ENCODE measurements around the gene CCDC201. TPM values are rescaled to one million over a fixed set of nuclear protein-coding genes. Genes with fewer than 3 reads are reported as not detected.

The CCDC201 gene
- total RNA-seq, 4 donors from 2014 or later = not detected

DNA sequence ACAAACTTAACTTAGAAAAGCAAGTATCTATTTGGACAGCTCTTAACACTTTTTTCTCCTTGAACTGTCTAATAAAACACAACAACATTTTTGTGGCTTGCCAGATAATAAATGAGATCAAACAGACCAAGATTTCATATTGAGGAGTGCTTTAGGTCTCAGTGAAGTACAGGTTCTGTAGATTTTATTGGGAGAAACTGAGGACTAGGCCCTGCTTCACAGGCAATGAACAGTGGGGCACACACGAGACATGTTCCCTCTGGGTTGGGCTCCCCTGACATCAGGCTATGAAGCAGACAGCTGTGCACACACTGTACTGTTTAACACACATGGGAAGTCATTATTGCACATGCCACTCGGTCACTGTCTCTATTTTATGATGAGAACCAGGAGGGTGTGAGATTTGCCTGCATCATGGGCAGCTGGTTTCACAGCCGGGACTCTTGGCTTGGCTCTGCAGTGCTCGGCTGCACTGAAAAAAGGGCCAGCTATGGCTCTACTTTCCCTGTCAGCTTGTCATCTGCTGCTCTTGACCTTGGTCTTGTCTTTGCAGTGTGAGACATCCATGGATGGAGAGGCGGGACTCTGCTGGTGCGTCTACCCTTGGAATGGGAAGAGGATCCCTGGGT, 19.6 kb upstream of the CCDC201 start:
- TF ChIP-seq POLR2A (IDR thresholded peaks at IDR 0.05) = no peak
- TF ChIP-seq, protein P1, sequence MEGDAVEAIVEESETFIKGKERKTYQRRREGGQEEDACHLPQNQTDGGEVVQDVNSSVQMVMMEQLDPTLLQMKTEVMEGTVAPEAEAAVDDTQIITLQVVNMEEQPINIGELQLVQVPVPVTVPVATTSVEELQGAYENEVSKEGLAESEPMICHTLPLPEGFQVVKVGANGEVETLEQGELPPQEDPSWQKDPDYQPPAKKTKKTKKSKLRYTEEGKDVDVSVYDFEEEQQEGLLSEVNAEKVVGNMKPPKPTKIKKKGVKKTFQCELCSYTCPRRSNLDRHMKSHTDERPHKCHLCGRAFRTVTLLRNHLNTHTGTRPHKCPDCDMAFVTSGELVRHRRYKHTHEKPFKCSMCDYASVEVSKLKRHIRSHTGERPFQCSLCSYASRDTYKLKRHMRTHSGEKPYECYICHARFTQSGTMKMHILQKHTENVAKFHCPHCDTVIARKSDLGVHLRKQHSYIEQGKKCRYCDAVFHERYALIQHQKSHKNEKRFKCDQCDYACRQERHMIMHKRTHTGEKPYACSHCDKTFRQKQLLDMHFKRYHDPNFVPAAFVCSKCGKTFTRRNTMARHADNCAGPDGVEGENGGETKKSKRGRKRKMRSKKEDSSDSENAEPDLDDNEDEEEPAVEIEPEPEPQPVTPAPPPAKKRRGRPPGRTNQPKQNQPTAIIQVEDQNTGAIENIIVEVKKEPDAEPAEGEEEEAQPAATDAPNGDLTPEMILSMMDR (IDR thresholded peaks at IDR 0.05) = no peak
- no peak overlapping the region for H3K4me3 ChIP-seq (ENCODE audit: low read depth, poor library complexity, severe bottlenecking)
- WGBS, 2 donors = 82 to 86% methylated on average over 6 of the region's 6 CpGs
- intact Hi-C loops (cut with DNase I; ENCODE audit: low total_unique reads) = no loop called here
- no peak for DNase-seq (ENCODE audit: low spot score in 2 of 2)

DNA sequence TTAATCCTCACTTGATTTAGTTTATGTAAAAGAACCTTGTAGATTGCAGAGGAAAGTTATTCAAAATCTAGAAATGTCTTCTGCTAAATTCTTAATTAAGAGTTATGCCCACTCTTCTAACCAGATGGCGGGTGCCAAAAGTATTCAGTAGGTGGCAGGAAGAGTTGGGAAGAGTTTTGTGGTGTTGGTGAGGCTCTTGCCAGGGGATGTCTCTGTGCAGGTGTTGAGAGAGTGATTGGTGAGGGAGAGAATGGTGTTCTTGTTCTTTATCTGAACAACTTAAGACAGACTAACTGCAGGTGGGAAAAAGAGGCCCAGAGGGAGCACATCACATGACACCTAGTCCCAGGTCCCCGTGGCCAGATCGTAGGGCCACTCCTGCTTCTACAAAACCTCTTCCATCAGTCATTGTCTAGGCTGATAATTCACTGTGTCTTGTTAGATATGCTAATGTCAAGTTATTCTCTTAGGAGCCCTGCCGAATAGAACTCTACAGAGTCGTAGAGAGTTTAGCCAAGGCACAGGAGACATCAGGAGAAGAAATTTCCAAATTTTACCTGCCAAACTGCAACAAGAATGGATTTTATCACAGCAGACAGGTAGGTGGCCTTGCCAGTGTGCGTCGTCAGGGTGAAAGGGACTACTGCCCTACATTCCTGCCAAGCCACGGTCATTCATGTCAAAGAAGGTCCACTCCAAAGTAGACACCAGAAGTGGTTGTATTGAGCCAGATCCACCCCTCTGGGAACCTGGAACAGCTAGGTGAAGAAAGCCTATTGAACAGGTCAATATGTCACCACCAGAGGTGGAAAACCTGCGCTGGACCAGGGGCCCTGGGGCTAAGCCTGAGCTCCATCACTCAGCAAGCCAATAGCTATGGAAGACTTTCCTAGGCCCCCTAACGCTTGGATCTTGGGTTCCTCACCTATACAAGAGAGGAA, 18.9 kb upstream of the CCDC201 start:
- intact Hi-C loops (cut with DNase I; ENCODE audit: low total_unique reads) = no loop called here
- DNase-seq (ENCODE audit: low spot score in 2 of 2) = no peak
- no peak overlapping the region for H3K4me3 ChIP-seq (ENCODE audit: low read depth, poor library complexity, severe bottlenecking)
- TF ChIP-seq, protein P1 (IDR thresholded peaks at IDR 0.05) = no peak
- no peak for TF ChIP-seq POLR2A (IDR thresholded peaks at IDR 0.05)
- WGBS, 2 donors = 76 to 79% methylated on average over 10 of the region's 10 CpGs

DNA sequence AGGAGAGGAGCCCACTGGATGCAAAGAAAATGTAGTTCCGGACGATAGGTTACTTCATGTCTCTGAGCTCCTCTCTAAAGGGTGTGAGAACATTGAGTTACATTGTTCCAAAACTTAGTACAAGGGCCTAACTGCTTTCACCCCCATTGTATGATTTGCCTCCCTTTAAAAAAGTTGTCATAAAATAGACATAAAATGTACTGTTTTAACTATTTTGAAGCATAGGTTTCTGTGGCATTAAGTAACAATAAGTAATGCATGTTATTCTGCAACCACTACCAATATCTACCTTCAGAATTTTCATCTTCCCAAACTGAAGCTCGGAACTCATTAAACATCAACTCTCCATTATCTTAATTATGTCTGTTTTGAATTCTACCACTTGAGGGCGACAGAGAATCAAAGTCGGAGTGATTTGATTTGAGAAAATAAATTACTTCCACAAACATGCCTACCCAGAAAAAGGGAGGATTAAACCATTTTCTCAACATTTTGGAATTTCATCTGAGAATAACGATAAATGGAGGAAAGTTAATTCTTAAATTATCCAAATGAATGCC, 18.1 kb upstream of the CCDC201 start:
- intact Hi-C loops (cut with DNase I; ENCODE audit: low total_unique reads) = no loop called here
- no peak for DNase-seq (ENCODE audit: low spot score in 2 of 2)
- no peak overlapping the region for H3K4me3 ChIP-seq (ENCODE audit: low read depth, poor library complexity, severe bottlenecking)
- 32% methylated on average over 6 of the region's 6 CpGs for WGBS, 2 donors
- TF ChIP-seq, protein P1 (IDR thresholded peaks at IDR 0.05) = no peak
- TF ChIP-seq POLR2A (IDR thresholded peaks at IDR 0.05) = no peak

DNA sequence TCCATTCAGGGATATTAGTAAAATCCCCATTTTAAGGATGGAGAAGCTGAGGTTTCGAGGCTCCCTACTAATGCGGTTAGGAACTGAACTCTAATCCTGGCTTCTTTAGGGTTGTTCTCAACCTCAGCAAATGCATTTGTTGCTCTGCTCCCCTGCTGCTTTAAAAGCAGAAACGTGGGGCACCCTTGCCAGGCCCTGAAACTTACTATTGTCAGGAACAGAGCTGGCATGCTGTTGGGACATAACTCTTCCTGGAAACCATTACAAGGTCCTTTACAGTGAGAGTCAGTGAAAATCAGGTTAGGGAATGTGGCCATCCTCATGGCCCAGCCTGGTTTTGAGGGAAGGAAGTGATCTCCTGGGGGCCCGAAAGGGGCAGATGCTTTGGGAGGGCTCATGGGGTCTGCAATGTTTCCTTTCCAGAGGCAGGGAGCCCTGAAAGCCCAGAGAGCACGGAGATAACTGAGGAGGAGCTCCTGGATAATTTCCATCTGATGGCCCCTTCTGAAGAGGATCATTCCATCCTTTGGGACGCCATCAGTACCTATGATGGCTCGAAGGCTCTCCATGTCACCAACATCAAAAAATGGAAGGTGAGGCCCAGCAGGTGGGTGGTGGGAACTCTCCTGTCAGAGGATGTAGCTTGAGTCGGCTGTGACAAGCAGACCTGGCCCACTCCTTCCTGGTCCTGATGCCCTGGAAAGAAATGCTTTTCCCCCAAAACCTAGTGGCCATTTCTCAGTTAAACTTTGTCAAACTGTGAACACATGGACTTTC, 17.4 kb upstream of the CCDC201 start:
- no peak for TF ChIP-seq POLR2A (IDR thresholded peaks at IDR 0.05)
- WGBS, 2 donors = 89 to 90% methylated on average over 8 of the region's 8 CpGs

DNA sequence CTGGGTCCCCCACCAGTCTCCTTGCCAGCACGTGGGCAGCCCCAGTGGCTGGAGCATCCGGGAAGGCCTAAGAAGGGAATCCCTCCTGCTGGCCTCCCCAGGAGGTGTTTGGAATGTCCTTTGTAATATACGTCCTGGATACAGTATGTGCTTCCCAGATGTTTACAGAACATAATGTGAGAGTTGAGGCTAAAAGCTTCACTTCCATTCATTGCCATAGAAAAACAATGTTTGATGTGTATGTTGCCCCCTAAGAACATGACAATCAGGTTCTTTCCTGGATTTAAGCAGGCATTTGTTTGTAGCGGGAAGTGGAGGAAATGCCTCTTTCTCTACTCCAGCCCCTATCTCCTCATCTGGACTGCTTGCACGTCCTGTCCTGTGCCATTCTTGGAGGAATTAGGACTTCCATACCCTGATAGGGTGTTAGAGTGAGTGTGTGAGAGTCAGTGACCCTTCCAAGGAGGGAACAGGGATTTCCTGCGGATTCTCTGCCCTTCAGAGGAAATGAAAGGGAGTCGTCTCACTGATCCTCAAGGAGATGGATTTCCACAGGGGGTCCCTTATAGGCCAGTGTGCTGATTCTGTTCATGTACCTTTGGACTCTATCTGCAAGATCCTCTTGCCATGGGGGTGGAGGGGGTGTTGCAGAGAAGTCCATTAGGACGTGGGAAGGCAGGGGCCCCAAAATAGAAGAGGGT, 16.6 kb upstream of the CCDC201 start:
- intact Hi-C loops (cut with DNase I; ENCODE audit: low total_unique reads) = no loop called here
- no peak overlapping the region for H3K4me3 ChIP-seq (ENCODE audit: low read depth, poor library complexity, severe bottlenecking)
- 64 to 71% methylated on average over 8 of the region's 8 CpGs for WGBS, 2 donors
- no peak for DNase-seq (ENCODE audit: low spot score in 2 of 2)
- TF ChIP-seq, protein P1 (IDR thresholded peaks at IDR 0.05) = no peak
- TF ChIP-seq POLR2A (IDR thresholded peaks at IDR 0.05) = no peak

More for the DNA sequence above, 17.4 kb upstream of the CCDC201 start:
- no peak for DNase-seq (ENCODE audit: low spot score in 2 of 2)
- no peak overlapping the region for H3K4me3 ChIP-seq (ENCODE audit: low read depth, poor library complexity, severe bottlenecking)
- intact Hi-C loops (cut with DNase I; ENCODE audit: low total_unique reads) = no loop called here

All from lower leg skin (tissue), 4 donors.